SK-N-SH (cell line): ENCODE results near the gene LRRC49. TPM values are rescaled to one million over a fixed set of nuclear protein-coding genes. Genes with fewer than 3 reads are reported as not detected.

Source experiments
- CTCF ChIA-PET: fragments of 300-600, 350-600 bp; formaldehyde crosslinking; extraction: SDS; loops from one replicate; lab custom pipeline; 2021; lab: Yijun Ruan, JAX
- POLR2A ChIA-PET: fragments of 350-600 bp; sonication (Branson Sonifier 250); formaldehyde crosslinking; extraction: SDS; loops from one replicate; lab custom pipeline; 2020; ENCODE audit warnings: antibody characterized with exemption, inconsistent platforms; lab: Yijun Ruan, JAX
- DNase-seq: peaks from one replicate; pipeline ENCODE4 v3.0.0; 2012
- H2AFZ ChIP-seq: fragments of 200-600 bp; sonication (generic); 2 replicates; pipeline ENCODE4 v1.8.1; 2016; ENCODE audit warnings: antibody characterized with exemption, mild to moderate bottlenecking, low read depth
- H3F3A ChIP-seq: fragments of 200-600 bp; sonication (generic); replicated peaks from 2 replicates; pipeline ENCODE3; 2016; ENCODE audit warnings: antibody characterized with exemption, mild to moderate bottlenecking; ENCODE audit not compliant: insufficient read depth
- H3K27ac ChIP-seq, 2 experiments: fragments of 200-500 bp in 1 of 2; fragments of 200-600 bp in 1 of 2; sonication (Bioruptor generic) in 1 of 2; sonication (generic), shearing (Covaris generic) in 1 of 2; 2 replicates each; pipeline versions ENCODE4 v1.5.1 to v1.6.1; 2014 to 2016; ENCODE audit warnings: low read depth in 2 of 2, inconsistent platforms in 1 of 2, low read length in 1 of 2, mild to moderate bottlenecking in 1 of 2, mixed read lengths in 1 of 2
- H3K27me3 ChIP-seq: fragments of 200-600 bp; sonication (generic), shearing (Covaris generic); 2 replicates; pipeline ENCODE4 v1.6.1; 2016; ENCODE audit warnings: mixed run types; ENCODE audit not compliant: insufficient read depth
- H3K36me3 ChIP-seq, 2 experiments: fragments of 200-500 bp in 1 of 2; fragments of 200-600 bp in 1 of 2; sonication (Bioruptor generic) in 1 of 2; sonication (generic) in 1 of 2; replicated peaks in 1 of 2; 2 replicates each; pipeline versions ENCODE3 to v1.5.1; 2014 to 2016; ENCODE audit warnings: low read length in 1 of 2, mild to moderate bottlenecking in 1 of 2; ENCODE audit not compliant: insufficient read depth in 2 of 2, control insufficient read depth in 1 of 2
- H3K4me1 ChIP-seq, 2 experiments: fragments of 200-500 bp in 1 of 2; fragments of 200-600 bp in 1 of 2; sonication (Bioruptor generic) in 1 of 2; sonication (generic), shearing (Covaris generic) in 1 of 2; 2 replicates each; pipeline versions ENCODE4 v1.5.1 to v1.6.1; 2014 to 2016; ENCODE audit warnings: low read depth in 1 of 2, low read length in 1 of 2, mixed run types in 1 of 2; ENCODE audit not compliant: insufficient read depth in 2 of 2, control insufficient read depth in 1 of 2
- H3K4me2 ChIP-seq: fragments of 200-600 bp; sonication (generic), shearing (Covaris generic); 2 replicates; pipeline ENCODE4 v1.6.1; 2017; ENCODE audit warnings: mixed run types
- H3K4me3 ChIP-seq, 2 experiments: fragments of 200-500 bp in 1 of 2; fragments of 200-600 bp in 1 of 2; sonication (Bioruptor generic) in 1 of 2; sonication (generic), shearing (Covaris generic) in 1 of 2; 2 replicates each; pipeline versions ENCODE4 v1.5.1 to v1.8.1; 2014 to 2016; ENCODE audit warnings: low read depth in 2 of 2, inconsistent platforms in 1 of 2, low read length in 1 of 2, mild to moderate bottlenecking in 1 of 2, mixed read lengths in 1 of 2, moderate library complexity in 1 of 2
- H3K79me2 ChIP-seq: fragments of 200-600 bp; sonication (generic); 2 replicates; pipeline ENCODE4 v1.8.1; 2017; ENCODE audit warnings: mild to moderate bottlenecking; ENCODE audit not compliant: insufficient read depth
- H3K9ac ChIP-seq: fragments of 200-600 bp; sonication (generic); 2 replicates; pipeline ENCODE4 v1.6.1; 2017; ENCODE audit warnings: mixed run types
- H3K9me2 ChIP-seq: fragments of 200-600 bp; sonication (generic); 2 replicates; pipeline ENCODE4 v1.6.1; 2017; ENCODE audit warnings: mixed run types
- H3K9me3 ChIP-seq: fragments of 200-600 bp; sonication (generic); 2 replicates; pipeline ENCODE4 v1.6.1; 2017; ENCODE audit warnings: mixed run types, mild to moderate bottlenecking, moderate library complexity
- H4K20me1 ChIP-seq: fragments of 200-600 bp; sonication (generic); 2 replicates; pipeline ENCODE4 v1.6.1; 2017; ENCODE audit warnings: mild to moderate bottlenecking, mixed run types; ENCODE audit not compliant: insufficient read depth
- ELF1 ChIP-seq: IDR thresholded peaks from 2 replicates; pipeline ENCODE4 v1.4.0; 2012
- EP300 ChIP-seq, 2 experiments: IDR thresholded peaks; 2 replicates each; pipeline versions ENCODE4 v1.4.0 to v1.6.1; 2012; ENCODE audit warnings: borderline replicate concordance in 1 of 2, low read depth in 1 of 2, low read length in 1 of 2
- FOSL2 ChIP-seq: IDR thresholded peaks from 2 replicates; pipeline ENCODE4 v1.4.0; 2012; ENCODE audit warnings: low read depth, mild to moderate bottlenecking, moderate library complexity, borderline replicate concordance
- FOXJ3 ChIP-seq: sonication (generic); formaldehyde crosslinking; IDR thresholded peaks from 2 replicates; pipeline ENCODE4 v1.5.1; 2020; ENCODE audit warnings: mild to moderate bottlenecking, missing genetic modification reagents
- FOXM1 ChIP-seq: IDR thresholded peaks from 2 replicates; pipeline ENCODE4 v1.4.0; 2012; ENCODE audit warnings: low read depth, mild to moderate bottlenecking
- GABPA ChIP-seq: IDR thresholded peaks from 2 replicates; pipeline ENCODE4 v1.4.0; 2012; ENCODE audit warnings: low read depth, mild to moderate bottlenecking
- MAX ChIP-seq: IDR thresholded peaks from 2 replicates; pipeline ENCODE4 v1.4.0; 2012; ENCODE audit warnings: low read depth
- MEF2A ChIP-seq: IDR thresholded peaks from 2 replicates; pipeline ENCODE4 v1.4.0; 2012; ENCODE audit warnings: low read depth, borderline replicate concordance
- MXI1 ChIP-seq: IDR thresholded peaks from 2 replicates; pipeline ENCODE4 v1.6.1; 2012; ENCODE audit warnings: mild to moderate bottlenecking, low read depth, low read length, improper control_type of control experiment
- NFIC ChIP-seq: IDR thresholded peaks from 2 replicates; pipeline ENCODE4 v1.4.0; 2012; ENCODE audit warnings: borderline replicate concordance
- NRF1 ChIP-seq: IDR thresholded peaks from 2 replicates; pipeline ENCODE4 v1.6.1; 2012; ENCODE audit warnings: low read depth, mild to moderate bottlenecking, low read length
- PBX3 ChIP-seq: IDR thresholded peaks from 2 replicates; pipeline ENCODE4; 2012
- POLR2AphosphoS5 ChIP-seq: IDR thresholded peaks from 2 replicates; pipeline ENCODE4 v1.6.1; 2012; ENCODE audit warnings: low read depth, low read length
- RFX5 ChIP-seq: IDR thresholded peaks from 2 replicates; pipeline ENCODE4 v1.6.1; 2012; ENCODE audit warnings: mild to moderate bottlenecking, improper control_type of control experiment, low read length
- RXRA ChIP-seq: IDR thresholded peaks from 2 replicates; pipeline ENCODE4 v1.4.0; 2012; ENCODE audit warnings: low read depth, mild to moderate bottlenecking, borderline replicate concordance
- TAF1 ChIP-seq: IDR thresholded peaks from 2 replicates; pipeline ENCODE4 v1.6.1; 2012; ENCODE audit warnings: low read depth, mild to moderate bottlenecking, low read length, moderate library complexity, borderline replicate concordance
- TCF12 ChIP-seq: IDR thresholded peaks from 2 replicates; pipeline ENCODE4 v1.4.0; 2012
- USF2 ChIP-seq: fragments of 150-350 bp; IDR thresholded peaks from 2 replicates; pipeline ENCODE4 v1.6.1; 2017; ENCODE audit warnings: antibody characterized with exemption, low read length, low read depth, borderline replicate concordance
- YY1 ChIP-seq: IDR thresholded peaks from 2 replicates; pipeline ENCODE4 v1.4.0; 2012; ENCODE audit warnings: low read depth, mild to moderate bottlenecking
- ZBTB33 ChIP-seq: IDR thresholded peaks from 2 replicates; pipeline ENCODE4 v1.4.0; 2012; ENCODE audit warnings: low read depth, borderline replicate concordance
- WGBS: methylation state at CpG from one replicate; pipeline ENCODE4 v1.1.6; 2017; ENCODE audit warnings: low lambda C conversion rate; 5-methylcytosine and 5-hydroxymethylcytosine counted together
- polyA plus RNA-seq, 3 experiments: library from polyadenylated mRNA; depleted of rRNA; stranded (reverse); fragments of >200 nt; gene quantifications; 2 replicates each; pipeline ENCODE4 v1.2.3, GENCODE V29; 2012

Gene LRRC49
- polyA plus RNA-seq, 1 of the 3 experiments (the other 2 are of a cell fraction) = 7.2 TPM

GRCh38 chr15:70910958-70911357 is 18.3 kb downstream of the LRRC49 start:
- TF ChIP-seq FOXM1 (no peak), NFIC (no peak), TCF12 (no peak), FOXJ3 (CRISPR knock-in tag) (no peak), EP300 (IDR thresholded peaks at IDR 0.05; ENCODE audit: borderline replicate concordance in 1 of 2, low read depth in 1 of 2, low read length in 1 of 2) (no peak), USF2 (no peak), ELF1 (no peak), MXI1 (no peak), GABPA (no peak), MAX (no peak), PBX3 (no peak), YY1 (no peak), MEF2A (no peak), NRF1 (no peak), RFX5 (no peak), RXRA (no peak), TAF1 (no peak), ZBTB33 (no peak), POLR2AphosphoS5 (no peak), FOSL2 (no peak)
- CTCF ChIA-PET = no interaction called here
- WGBS = 95% methylated on average over 1 of the region's 1 CpG
- H3K36me3 ChIP-seq = peaks cover 51 to 67% of the 10 kb centered on the region in 2 experiments
- no peak overlapping the region for H2AFZ ChIP-seq
- no peak overlapping the region for H3K4me3 ChIP-seq
- no peaks in the 10 kb centered on the region for H3K27me3 ChIP-seq
- H4K20me1 ChIP-seq = no peaks in the 10 kb centered on the region
- H3K9ac ChIP-seq = no peak overlapping the region
- POLR2A ChIA-PET = no interaction called here
- no peaks in the 10 kb centered on the region; a peak in 1 of 4 replicates for H3K4me1 ChIP-seq
- H3K9me2 ChIP-seq = no peaks in the 10 kb centered on the region
- no peak overlapping the region for H3K27ac ChIP-seq
- DNase-seq = no peak
- no peak overlapping the region for H3K4me2 ChIP-seq
- peaks cover 10% of the 10 kb centered on the region for H3F3A ChIP-seq
- H3K9me3 ChIP-seq = peaks cover 26% of the 10 kb centered on the region
- H3K79me2 ChIP-seq = no peaks in the 10 kb centered on the region
